GM23338 (cell line): ENCODE results near the gene CABLES2.

Experiments
- CREB1 ChIP-seq: fragments of 250-450 bp; sonication (Bioruptor Pico); IDR thresholded peaks from 2 replicates; pipeline ENCODE4 v1.5.0; 2020; ENCODE audit warnings: low read depth, mild to moderate bottlenecking, moderate library complexity
- CTCF ChIP-seq, 2 experiments: fragments of 200-600 bp in 1 of 2; sonication (generic) in 1 of 2; conservative IDR thresholded peaks; 2 replicates each; pipeline versions ENCODE4 v1.5.1 to v1.6.1; 2016 to 2017; ENCODE audit warnings: antibody characterized with exemption in 2 of 2, low read depth in 2 of 2, mild to moderate bottlenecking in 2 of 2, moderate library complexity in 1 of 2
- EZH2 ChIP-seq: fragments of 200-600 bp; sonication (generic); IDR thresholded peaks from one replicate; pipeline ENCODE4 v1.8.0; 2017; ENCODE audit warnings: antibody characterized with exemption, mild to moderate bottlenecking, low read depth; ENCODE audit not compliant: unreplicated experiment
- EZH2phosphoT487 ChIP-seq: fragments of 200-600 bp; sonication (generic); IDR thresholded peaks from one replicate; pipeline ENCODE4 v1.8.1; 2018; ENCODE audit warnings: antibody characterized with exemption; ENCODE audit not compliant: unreplicated experiment
- JUNB ChIP-seq: IDR thresholded peaks from one replicate; pipeline ENCODE4 v1.6.1; 2016; ENCODE audit warnings: antibody characterized with exemption; ENCODE audit not compliant: unreplicated experiment
- NANOG ChIP-seq: IDR thresholded peaks from 2 replicates; pipeline ENCODE4 v1.6.1; 2016; ENCODE audit warnings: antibody characterized with exemption, borderline replicate concordance
- POLR2AphosphoS5 ChIP-seq: IDR thresholded peaks from 2 replicates; pipeline ENCODE4 v1.6.1; 2016; ENCODE audit warnings: antibody characterized with exemption, low read depth
- REST ChIP-seq: IDR thresholded peaks from one replicate; pipeline ENCODE4 v1.6.1; 2018; ENCODE audit warnings: antibody characterized with exemption; ENCODE audit not compliant: unreplicated experiment
- ZNF331 ChIP-seq: fragments of 250-450 bp; sonication (Bioruptor Pico); IDR thresholded peaks from 2 replicates; pipeline ENCODE4 v1.5.0; 2020; ENCODE audit warnings: low read depth, mild to moderate bottlenecking, moderate library complexity
- TF ChIP-seq, protein P1 (sequence below): IDR thresholded peaks from 2 replicates; pipeline ENCODE4 v1.6.1; 2016; ENCODE audit warnings: antibody characterized with exemption
- TF ChIP-seq, protein P2 (sequence below): fragments of 250-450 bp; sonication (Bioruptor Pico); IDR thresholded peaks from 2 replicates; pipeline ENCODE4 v1.5.0; 2020; ENCODE audit warnings: mild to moderate bottlenecking, moderate library complexity

DNA sequence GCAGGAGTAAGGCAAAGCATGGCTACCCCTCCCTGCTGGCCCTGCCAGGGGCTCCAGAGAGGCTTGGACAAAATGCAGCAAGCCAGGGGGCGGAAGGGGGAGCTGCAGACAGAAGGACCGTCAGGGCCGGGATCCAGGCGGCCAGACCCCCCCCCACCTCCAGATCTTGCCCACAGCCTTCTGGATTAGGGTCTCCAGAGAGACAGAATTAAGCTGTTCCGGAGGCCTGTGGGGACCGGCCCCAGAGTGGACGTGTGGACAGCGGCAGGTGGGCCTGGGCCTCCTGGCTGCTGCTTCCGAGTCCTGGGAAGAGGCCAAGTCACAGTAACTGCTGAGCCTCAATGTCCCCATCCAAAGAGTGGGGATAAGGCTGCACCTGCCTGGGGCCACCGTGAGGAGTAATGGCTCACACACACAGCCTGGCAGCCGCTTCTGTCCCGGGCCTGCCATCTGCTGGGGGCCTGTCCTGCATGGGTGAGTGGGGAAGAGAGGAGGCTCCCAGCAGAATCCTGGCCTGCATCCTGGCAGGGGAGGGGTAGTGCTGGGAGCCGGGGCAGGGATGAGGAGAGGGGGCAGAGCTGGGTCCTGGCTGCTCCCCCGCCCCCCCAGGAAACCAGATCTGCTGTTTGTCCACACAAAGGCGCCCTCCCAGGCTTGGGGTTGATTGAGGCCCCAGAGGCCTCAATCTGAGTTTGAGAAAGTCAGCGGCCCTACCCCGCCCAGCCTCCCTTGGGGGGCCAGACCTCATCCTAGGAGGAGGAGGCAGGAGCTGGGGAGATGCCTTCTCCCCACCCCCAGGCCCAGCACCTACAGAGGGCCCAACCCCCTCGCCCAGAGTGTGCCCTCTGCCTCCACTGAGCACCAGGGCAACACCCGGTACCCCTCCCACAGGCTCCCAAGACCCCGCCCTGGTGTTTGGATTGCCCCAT, 43.8 kb downstream of the CABLES2 start:
- TF ChIP-seq CTCF (conservative IDR thresholded peaks at IDR 0.05; ENCODE audit: low read depth in 2 of 2) (no peak), EZH2 (no peak), POLR2AphosphoS5 (no peak), REST (no peak), CREB1 (CRISPR knock-in tag) (no peak), EZH2phosphoT487 (no peak), JUNB (no peak), ZNF331 (no peak), NANOG (no peak)
- TF ChIP-seq, protein P1, sequence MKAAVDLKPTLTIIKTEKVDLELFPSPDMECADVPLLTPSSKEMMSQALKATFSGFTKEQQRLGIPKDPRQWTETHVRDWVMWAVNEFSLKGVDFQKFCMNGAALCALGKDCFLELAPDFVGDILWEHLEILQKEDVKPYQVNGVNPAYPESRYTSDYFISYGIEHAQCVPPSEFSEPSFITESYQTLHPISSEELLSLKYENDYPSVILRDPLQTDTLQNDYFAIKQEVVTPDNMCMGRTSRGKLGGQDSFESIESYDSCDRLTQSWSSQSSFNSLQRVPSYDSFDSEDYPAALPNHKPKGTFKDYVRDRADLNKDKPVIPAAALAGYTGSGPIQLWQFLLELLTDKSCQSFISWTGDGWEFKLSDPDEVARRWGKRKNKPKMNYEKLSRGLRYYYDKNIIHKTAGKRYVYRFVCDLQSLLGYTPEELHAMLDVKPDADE = no peak
- TF ChIP-seq, protein P2, sequence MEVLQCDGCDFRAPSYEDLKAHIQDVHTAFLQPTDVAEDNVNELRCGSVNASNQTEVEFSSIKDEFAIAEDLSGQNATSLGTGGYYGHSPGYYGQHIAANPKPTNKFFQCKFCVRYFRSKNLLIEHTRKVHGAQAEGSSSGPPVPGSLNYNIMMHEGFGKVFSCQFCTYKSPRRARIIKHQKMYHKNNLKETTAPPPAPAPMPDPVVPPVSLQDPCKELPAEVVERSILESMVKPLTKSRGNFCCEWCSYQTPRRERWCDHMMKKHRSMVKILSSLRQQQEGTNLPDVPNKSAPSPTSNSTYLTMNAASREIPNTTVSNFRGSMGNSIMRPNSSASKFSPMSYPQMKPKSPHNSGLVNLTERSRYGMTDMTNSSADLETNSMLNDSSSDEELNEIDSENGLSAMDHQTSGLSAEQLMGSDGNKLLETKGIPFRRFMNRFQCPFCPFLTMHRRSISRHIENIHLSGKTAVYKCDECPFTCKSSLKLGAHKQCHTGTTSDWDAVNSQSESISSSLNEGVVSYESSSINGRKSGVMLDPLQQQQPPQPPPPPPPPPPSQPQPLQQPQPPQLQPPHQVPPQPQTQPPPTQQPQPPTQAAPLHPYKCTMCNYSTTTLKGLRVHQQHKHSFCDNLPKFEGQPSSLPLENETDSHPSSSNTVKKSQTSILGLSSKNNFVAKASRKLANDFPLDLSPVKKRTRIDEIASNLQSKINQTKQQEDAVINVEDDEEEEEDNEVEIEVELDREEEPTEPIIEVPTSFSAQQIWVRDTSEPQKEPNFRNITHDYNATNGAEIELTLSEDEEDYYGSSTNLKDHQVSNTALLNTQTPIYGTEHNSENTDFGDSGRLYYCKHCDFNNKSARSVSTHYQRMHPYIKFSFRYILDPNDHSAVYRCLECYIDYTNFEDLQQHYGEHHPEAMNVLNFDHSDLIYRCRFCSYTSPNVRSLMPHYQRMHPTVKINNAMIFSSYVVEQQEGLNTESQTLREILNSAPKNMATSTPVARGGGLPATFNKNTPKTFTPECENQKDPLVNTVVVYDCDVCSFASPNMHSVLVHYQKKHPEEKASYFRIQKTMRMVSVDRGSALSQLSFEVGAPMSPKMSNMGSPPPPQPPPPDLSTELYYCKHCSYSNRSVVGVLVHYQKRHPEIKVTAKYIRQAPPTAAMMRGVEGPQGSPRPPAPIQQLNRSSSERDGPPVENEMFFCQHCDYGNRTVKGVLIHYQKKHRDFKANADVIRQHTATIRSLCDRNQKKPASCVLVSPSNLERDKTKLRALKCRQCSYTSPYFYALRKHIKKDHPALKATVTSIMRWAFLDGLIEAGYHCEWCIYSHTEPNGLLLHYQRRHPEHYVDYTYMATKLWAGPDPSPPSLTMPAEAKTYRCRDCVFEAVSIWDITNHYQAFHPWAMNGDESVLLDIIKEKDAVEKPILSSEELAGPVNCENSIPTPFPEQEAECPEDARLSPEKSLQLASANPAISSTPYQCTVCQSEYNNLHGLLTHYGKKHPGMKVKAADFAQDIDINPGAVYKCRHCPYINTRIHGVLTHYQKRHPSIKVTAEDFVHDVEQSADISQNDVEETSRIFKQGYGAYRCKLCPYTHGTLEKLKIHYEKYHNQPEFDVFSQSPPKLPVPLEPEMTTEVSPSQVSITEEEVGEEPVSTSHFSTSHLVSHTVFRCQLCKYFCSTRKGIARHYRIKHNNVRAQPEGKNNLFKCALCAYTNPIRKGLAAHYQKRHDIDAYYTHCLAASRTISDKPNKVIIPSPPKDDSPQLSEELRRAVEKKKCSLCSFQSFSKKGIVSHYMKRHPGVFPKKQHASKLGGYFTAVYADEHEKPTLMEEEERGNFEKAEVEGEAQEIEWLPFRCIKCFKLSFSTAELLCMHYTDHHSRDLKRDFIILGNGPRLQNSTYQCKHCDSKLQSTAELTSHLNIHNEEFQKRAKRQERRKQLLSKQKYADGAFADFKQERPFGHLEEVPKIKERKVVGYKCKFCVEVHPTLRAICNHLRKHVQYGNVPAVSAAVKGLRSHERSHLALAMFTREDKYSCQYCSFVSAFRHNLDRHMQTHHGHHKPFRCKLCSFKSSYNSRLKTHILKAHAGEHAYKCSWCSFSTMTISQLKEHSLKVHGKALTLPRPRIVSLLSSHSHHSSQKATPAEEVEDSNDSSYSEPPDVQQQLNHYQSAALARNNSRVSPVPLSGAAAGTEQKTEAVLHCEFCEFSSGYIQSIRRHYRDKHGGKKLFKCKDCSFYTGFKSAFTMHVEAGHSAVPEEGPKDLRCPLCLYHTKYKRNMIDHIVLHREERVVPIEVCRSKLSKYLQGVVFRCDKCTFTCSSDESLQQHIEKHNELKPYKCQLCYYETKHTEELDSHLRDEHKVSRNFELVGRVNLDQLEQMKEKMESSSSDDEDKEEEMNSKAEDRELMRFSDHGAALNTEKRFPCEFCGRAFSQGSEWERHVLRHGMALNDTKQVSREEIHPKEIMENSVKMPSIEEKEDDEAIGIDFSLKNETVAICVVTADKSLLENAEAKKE (CRISPR knock-in tag) = no peak
